T-helper 22 cell (primary cell): ENCODE measurements around the gene SOX30.

ENCODE experiments used
- DNase-seq: peaks from one replicate; pipeline ENCODE4 v3.0.0-alpha.2; 2020; ENCODE audit warnings: low read depth

SOX30 gene

DNA sequence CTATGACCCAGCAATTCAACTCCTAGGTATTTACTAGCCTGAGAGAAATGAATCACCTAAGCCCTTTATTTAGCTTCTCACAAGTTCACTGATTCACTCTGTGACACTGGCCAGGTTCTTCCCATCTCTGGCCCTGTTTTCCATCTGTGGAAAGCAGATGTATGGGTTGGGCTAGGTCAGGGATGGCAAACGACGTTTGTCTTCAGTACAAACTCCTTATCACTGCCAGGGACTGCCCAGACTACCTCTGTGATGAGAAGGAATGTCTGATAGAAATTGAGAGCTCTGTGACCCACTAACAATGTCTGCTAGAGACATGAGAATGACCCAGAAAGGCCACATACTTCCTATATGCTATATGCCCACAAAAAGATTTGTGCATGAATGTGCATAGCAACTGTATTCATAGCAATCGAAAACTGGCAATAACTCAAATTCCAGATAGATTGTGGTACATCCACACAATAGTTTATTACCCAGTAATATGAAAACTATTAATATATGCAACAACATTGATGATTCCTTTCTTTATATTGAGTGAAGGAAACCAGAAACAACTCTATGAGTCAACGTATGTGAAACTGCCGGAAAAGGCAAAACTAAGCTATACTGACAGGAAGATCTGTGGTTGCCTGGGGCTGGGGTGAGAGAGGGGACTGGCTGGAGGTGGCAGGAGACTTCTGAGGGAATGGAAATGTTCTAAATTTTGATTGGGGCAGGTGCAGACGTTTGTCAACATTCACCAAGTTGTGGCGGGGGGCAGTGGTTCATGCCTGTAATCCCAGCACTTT, 44.7 kb downstream of the SOX30 start:
- peak; percentile 74 for DNase-seq

DNA sequence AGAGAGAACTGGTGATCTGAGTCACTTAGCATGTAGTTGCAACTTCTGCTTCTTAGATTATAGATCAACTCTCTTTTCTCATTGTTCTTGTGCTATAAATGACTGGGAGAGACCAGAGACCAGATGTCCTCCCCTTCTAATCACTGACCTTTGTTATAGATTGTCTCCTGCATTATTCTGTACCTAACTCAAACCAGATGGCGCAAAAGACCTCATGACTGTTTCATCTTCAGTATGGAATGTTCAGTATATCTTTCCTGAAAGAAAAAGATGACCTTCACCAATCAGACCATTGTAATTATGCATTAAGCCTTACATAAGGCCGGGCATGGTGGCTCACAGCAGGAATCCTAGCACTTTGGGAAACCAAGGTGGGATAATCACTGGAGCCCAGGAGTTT, 46.2 kb downstream of the SOX30 start:
- no peak for DNase-seq

DNA sequence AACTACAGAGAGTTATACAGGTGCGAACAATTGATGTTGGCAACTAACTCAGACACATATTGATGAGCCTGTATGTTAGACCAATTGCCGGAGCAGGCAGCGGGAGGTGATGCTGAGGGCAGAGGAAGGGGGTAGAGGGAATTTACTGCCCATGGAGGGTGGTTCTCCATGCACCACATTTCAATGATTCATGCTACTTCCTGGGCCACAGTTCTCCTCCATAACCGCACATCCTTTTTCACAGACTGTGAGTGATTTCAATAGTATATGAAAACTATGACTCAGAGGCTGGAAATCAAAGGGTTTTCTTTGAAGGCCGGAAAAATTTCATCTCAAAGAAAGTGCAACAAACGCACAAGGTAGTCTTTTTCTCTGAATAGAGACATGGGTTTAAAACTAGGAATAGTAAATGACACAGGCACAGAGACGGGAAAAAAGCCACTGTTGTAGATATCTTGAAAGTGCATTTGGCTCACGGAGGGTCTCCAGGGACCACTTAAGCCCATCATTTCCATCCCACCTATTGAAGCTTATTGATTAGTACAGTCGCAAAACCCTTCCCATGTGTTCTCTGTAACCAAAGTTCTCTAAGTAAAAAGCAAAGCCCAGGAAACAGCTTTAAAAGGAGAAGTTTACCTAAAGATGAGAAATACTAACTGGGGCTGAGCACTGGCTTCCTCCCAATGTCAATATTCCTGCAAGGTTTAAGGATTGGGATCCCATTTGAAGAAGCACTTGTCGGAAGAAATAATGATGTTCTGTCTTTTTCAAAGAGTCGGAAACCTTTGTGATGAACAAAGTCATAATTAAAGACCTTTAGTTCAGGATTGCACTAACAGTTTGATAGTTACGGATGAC, 48.7 kb downstream of the SOX30 start:
- DNase-seq = peak; percentile 77

DNA sequence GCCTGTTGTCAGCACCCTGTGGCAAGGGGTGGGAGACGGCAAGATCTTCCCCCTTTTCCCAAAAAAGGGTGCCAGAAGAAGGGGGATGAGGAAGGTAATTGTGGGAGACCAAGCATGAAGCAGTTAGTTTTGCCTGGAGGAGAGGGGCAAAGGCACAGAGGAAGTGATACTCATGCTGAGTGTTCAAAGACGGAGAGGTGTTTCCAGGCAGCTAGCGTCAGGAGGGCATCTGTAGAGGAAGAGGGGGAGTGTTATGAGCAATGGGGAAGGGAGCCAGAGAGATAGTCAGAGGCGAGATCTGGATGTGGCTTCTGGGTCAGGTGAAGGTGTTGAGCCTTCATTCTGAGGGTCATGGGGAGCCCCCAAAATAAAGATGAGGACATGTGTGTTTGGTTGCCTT, 49.7 kb downstream of the SOX30 start:
- peak; percentile 44 for DNase-seq

DNA sequence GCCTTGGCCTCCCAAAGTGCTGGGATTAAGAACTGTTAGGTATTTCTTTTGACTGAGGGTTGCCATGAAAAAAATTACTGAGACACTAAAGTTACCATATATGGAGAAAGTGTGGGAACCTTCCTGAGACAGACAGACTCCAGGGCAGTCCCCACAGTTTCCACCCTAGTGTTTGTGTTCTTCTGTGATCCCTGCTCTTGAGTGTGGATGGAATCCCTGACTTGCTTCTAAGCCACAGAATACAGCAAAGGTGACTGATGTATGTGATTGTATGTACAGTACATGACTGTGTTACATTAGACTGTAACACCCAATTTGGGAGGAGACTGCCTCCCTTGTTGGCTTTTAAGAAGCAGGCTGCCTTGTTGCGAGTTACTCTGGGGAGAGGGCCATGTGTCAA, 52.0 kb downstream of the SOX30 start:
- DNase-seq = no peak

DNA sequence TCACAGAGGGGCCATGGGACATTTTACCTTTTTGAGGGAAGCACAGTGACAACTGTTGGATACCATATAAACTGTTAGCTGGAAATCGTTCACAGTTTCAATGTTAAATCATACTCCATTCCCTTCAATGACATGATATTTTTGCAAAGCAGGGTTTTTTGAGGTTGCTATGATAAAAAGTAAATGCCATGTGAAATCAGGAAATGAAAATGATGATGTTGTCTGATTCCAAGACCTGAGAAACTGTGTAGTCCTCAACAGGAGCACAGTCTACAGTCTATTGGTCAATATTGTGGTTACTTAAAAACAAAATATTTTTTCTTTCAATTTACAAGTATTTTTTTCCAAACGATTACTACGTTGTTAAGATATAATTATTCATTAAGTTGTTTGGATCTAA, 52.7 kb downstream of the SOX30 start:
- DNase-seq = no peak

DNA sequence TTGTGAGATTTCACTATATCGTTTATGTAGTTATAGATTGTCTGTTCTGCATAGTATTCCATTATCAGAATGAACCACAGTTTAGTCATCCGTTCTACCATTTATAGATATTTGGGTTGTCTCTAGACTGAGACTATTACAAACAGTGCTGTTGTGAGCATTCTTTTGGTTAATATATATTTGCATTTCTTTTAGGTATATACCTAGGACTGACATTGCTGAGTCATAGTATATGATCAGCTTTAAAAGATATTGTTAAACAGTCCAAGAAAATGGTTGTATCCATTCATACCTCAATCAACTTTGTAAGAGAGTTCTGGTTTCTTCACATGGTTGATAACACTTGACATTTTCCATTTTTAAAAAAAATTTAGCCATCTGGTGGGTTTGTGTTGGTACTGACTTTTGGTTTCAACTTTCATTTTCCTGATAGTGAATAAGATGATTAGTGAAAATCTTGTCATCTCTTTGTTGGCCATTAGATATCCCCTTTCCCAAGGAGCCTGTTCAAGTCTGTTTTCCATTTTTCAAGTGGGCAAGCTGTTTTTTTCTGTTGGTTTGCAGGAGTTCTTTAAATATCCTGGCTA, 53.8 kb downstream of the SOX30 start:
- DNase-seq = no peak

DNA sequence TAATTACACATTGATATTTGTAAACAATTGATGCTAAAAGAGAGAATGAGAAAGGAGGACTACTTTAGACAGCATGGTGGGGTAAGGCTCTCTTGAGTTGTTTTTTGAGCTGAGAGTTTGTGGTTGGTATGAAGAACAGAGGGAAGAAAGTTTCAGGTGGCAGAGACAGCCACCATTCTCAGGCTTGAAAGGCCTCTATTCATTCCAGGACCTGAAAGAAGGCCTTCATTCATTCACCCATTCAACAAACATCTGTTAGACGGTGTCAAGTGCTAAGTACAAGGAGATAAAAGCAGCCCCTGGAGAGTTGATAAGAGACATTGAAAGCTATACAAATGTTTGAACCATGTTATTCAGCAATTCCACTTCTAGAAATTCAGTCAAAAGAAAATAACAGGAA, 55.0 kb downstream of the SOX30 start:
- no peak for DNase-seq

DNA sequence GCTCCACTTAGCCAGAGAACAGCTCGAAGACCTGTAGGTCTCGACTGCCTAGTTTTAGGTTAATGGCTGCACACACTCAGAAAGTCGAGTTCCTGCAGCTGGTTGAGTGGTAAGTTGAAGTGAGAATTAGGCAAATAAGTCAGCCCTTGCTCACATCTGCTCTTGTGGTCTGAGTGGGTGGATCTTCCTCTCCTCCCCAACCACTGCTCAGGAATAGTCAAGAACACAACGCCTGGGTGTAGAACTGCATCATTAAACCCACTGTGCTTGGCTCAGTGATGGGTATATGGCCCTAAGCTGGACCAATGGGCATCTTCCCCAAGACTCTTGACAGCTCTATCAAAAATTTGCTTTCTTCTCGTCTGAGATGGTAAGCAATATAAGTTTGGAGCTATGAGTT, 55.8 kb downstream of the SOX30 start:
- DNase-seq = no peak

DNA sequence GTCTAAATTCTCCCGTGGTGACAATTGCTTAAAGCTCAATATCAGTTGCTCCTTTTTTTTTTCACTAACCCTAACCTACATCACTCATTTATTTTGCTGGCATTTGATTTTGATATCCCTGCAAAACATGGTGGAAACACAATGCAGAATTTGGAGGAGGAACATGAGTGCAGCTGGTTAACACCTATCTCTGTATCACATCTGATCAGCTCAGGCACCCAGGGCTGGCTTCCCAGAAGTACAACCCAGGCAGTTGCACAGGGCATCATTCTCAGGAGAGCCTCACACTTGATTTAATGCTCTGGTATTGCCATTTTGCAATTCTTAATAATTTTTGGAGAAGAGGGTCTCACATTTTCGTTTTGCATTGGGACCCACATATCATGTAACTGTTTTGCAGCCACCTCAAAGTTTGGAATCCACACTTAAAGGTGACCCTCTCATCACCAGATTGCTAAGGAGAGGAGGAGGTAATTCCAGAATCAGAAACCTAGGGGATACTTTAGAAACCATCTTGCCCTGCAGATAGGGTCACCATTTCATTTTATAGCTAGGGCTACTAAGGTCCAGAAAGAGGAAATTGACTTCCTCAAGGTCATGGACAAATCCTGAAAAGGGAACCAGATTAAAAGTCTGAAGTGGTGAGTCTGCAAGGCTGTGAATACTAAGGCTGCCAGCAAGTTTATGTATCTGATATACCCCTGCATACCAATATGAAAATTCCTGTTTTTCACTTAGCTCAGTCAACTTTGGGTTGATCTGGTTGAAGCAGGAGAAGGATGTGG, 57.4 kb downstream of the SOX30 start:
- no peak for DNase-seq

DNA sequence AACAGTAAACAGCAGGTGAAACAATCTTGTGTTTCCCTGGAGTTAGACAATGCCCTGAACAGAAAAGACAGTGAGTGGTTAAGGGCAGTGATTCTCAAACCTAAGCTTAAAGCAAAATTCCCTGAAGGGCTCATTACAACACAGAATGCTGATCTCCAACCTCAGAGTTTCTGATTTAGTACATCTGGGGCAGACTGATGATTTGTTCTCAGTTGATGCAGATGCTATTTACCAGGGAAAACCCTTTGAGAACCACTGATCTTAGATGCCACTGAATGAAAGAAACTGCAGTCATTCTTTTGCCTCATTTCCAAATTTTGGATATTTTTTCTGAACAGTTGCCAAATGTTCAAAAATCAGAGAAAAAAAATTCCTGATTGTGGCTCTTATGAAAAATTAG, 58.0 kb downstream of the SOX30 start:
- DNase-seq = no peak

DNA sequence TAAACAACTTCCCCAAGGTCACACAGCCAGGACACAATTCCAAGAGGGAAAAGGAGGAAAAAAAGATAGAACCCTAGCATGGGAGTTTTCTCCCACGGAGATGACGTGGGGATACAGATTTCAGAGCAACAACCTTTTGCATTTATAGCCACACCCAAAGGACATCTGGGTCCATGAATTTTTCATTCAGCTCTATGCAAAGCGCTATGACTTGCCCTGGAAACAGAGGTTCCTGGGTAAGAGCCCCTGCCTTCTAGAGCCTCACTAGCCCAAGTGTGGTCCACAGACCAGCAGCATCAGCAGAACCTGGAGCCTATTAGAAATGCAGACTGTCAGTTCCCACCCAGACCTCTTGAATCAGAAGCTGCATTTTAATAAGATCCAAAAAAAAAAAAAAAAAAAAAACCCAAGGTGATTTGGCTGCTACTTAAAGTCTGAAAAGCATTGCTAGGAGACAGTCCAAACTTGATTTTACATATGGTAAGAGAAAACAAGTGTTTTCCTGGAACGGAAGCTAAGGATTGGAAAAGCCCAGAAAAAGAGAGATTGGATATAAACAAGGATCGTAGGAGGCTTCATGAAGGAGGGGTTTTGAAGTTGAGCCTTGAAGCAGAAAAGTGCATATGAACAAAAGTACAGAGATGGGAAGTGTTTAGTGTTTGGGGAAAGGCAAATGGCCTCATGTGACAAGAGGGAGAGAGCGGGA, 59.0 kb downstream of the SOX30 start:
- DNase-seq = no peak

DNA sequence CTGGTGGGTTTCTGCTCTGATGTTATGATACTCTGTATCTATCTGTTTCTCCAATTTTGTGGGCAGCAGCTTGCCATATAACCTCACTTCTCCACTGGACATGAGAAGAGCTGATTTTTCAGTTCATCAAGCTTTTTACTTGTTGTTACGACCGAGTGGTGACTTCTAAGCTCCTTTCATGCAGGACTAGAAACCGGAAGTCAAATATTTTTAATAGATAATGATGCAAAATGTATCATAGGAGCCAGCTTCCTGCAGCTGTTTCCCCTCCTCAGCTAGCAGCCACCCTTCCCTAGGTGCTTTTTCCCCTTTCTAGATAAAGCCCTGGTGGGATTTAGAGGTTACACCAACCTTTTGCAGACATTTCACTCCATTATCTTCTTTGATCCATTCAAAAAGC, 59.6 kb downstream of the SOX30 start:
- DNase-seq = no peak

DNA sequence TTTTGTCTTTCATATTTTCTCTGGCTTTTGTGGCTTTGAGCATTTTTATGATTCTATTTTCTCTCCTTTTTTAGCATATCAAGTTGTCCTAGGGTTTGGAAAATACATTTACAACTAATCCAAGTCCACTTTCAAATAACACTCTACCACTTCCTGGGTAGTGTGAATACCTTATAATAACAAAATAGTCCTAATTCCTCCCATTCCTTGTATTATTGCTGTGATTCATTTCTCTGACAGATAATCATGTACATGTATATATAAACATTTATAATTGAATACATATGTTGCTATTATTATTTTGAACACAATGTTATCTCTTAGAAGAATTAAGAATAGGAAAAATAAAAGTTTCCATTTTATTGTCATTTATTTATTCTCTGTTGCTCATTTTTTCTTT, 61.8 kb downstream of the SOX30 start:
- DNase-seq = no peak

DNA sequence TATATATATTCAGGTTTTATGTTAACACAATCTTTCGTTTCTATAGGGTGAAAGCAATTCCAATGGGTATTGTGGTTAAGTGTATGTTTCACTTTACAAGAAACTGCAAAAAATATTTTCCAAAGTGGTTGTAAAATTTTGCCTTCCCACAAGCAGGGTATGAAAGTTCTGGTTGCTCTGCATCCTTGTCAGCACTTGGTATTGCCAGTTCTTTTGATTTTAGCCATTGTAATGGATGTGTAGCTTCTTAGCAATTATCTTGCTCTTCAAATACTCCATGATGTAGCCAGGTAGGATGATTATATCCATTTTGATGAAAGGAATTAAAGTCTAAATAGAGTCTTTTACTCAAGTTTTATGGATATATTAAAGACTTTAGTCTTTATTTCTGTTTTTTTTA, 67.6 kb downstream of the SOX30 start:
- no peak for DNase-seq

DNA sequence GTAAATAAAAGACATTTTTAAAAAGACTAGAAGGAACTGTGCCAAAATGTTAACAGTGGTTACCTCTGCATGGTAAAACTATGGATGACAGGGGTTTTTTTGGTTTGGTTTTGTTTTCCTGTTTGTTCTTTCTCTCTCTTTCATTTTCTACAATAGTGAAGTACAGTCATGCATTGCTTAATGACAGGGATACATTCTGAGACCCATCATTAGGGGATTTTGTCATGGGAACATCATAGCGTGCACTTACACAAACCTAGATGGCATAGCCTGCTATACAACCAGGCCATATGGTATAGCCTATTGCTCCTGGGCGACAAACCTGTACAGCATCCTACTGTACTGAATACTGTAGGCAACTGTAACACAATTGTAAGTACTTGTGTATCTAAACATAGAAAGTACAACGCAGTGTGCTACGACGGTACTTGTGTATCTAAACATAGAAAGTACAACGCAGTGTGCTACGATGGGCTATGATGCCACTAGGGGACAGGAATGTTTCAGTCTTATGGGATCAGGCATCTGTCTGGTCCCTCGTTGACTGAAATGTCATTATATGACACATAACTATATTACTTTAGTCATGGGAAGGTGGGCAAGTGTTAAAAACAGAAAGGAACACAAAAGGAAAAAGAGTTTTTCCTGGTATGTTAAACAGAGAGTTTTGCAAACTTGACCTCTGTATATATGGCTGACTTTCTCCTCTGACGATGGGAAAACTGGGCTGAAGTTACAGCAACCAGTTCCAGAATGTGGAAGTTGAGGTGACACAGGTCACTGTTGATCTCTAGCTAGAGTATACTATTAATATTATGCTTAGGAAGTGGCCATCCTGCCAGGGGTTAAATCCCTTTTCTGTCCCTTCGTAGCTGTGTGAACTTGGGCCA, 69.3 kb downstream of the SOX30 start:
- DNase-seq = no peak

DNA sequence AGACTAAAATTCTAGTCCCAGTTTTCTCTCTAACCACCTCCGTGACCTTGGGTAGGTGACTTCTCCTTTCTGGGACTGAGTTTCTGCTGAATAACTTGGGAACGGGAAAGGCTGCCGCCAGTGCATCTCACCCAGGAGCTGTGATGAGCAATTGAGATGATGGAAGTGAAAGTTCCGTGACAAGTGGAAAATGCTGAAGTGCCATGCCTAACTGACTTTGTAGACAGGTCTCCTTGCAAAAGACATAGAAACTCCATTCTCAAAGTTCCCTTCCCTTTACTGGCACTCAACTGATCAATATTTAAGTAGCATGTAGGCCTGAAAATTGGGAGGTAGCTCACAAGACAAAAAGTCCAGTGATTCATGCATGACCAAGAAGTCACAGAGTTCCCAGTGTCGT, 70.3 kb downstream of the SOX30 start:
- no peak for DNase-seq

DNA sequence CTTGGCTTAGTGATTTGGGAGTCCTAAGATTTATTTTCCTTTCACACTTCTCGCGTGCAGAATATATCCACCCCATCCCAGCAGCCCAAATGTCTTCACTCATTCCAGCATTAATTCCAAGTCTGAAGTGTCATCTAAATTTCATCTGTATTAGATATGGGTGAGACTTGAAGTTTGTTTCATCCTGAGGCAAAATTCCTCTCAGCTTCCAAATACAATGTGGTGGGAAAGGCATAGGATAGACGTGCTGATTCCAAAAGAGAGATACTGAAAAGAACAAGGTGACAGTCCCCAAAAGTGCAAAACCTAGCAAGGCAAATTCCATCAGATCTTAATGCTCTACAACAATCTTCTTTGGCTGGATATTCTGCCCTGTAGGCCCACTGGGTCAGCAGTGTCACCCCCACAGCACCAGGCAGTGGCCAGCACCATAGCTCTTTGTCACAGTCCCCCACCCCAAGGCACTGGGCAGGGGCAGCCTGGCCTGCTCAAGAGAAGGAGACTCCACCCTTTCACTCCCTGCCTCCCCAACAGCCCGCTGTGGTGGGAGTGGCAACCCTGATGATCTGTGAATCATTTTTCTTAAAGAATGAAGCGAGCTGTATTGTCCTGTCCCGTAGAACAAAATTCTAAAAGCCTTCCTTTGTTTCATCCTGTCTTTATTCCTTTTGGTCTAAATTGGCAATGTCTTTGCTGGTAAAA, 74.0 kb downstream of the SOX30 start:
- DNase-seq = no peak

DNA sequence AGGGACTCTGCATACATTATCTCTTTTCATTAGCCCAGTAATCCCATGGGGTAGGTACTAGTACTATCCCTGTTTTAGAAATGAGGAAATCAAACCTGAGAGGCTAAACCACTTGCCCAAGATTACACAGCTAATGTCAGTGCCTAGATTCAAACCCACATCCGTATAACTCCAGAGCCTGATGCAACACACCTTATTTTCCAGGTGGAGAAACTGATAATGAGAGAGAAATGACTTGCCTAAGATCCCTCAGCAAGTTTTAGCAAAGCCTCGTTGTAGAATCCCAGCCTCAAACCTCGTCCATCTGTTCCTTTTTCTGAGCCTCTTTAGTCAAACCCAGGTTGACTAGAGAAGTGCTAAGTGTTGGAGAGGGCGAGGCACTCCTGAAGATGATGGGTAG, 75.6 kb downstream of the SOX30 start:
- no peak for DNase-seq
